PFSK-1 (cell line): ENCODE results near the gene IGFN1.

Source experiments
- FOXP2 ChIP-seq: optimal IDR thresholded peaks from 2 replicates; pipeline ENCODE3; 2011; ENCODE audit warnings: borderline replicate concordance, control low read depth, inconsistent platforms; ENCODE audit not compliant: insufficient read depth; ENCODE audit errors: extremely low read length, extremely low read depth
- POLR2AphosphoS5 ChIP-seq: IDR thresholded peaks from 2 replicates; pipeline ENCODE4 v1.6.1; 2012; ENCODE audit warnings: low read depth, mild to moderate bottlenecking, control low read depth, low read length, moderate library complexity
- REST ChIP-seq, 2 experiments: IDR thresholded peaks; 2 replicates each; pipeline versions ENCODE4 v1.6.1 to v1.8.0; 2011 to 2012; ENCODE audit warnings: low read depth in 2 of 2, low read length in 2 of 2, control low read depth in 1 of 2, inconsistent platforms in 1 of 2, mild to moderate bottlenecking in 1 of 2, moderate library complexity in 1 of 2; ENCODE audit not compliant: insufficient read depth in 1 of 2
- SIN3A ChIP-seq: IDR thresholded peaks from 2 replicates; pipeline ENCODE4 v1.6.1; 2012; ENCODE audit warnings: mild to moderate bottlenecking, low read length, moderate library complexity, borderline replicate concordance; ENCODE audit not compliant: insufficient read depth
- TAF1 ChIP-seq: IDR thresholded peaks from 2 replicates; pipeline ENCODE4 v1.6.1; 2012; ENCODE audit warnings: low read length, control low read depth, borderline replicate concordance; ENCODE audit not compliant: insufficient read depth

- no peak for TF ChIP-seq REST (IDR thresholded peaks at IDR 0.05; ENCODE audit: insufficient read depth in 1 of 2, low read depth in 2 of 2, low read length in 2 of 2)
- TF ChIP-seq POLR2AphosphoS5, result no peak
- TF ChIP-seq SIN3A, result no peak
- no peak for TF ChIP-seq TAF1
- TF ChIP-seq FOXP2, result no peak
Measured at GRCh38 chr1:201229771-201230635, 39.4 kb downstream of the IGFN1 start.
